Measurements from ENCODE around the gene OSR1. TPM values are rescaled to one million over a fixed set of nuclear protein-coding genes. Genes with fewer than 3 reads are reported as not detected.
A peak's percentile ranks its signal among the peaks of the same experiment; 100 is the strongest.
"Not testable (repeated sequence)": the region's sequence is repeated elsewhere in the genome, so short reads cannot be mapped to it uniquely, and the experiment has no call there.

Gene OSR1
- total RNA-seq: 2.5 TPM in 2 replicates
- polyA plus RNA-seq (2012): 1.7 TPM

DNA sequence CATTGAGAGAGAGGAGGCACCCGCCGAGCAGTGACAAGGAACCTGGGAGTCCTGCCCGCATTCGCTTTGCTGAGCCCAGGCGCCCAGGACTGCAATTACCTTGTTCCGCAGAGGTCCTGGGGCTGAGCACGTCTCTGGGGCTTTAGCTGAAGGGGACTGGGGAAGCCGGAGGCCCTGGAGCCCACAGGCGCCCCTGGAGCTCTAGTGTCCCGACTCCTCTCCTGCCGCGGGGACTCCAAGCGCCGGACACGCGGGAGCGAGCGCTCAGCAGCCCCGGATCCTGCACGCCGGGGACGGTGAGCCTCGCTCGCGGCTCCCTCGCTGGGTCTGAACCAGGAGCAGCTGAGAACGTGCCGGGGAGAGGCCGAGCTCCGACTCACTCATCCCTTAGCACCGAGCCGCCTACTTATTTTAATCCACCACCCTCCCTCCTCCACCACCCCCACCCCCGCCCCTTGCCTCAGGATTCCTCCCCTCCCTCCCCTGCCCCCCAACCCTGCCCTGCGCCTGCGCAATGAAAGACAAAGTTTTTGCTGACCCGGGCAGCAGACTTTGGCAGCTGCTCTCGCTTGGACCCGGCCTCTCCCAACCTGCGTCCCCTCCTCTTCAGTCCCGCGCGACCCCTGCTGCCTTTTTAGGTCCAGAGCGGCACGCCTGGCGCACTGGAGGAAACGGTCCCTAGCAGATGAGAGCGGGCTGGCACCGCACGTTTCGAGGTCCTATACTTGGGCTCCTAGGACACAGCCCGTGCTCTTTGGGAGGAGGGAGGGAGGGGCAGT is at the start of gene OSR1:
Gene OSR1, minus strand, starts transcription at position 382 of the 779 bp plus-strand sequence. CDS start 4,818 bp downstream, outside the sequence.
- DNase-seq (ENCODE audit: low read depth): peak; percentile 89

DNA sequence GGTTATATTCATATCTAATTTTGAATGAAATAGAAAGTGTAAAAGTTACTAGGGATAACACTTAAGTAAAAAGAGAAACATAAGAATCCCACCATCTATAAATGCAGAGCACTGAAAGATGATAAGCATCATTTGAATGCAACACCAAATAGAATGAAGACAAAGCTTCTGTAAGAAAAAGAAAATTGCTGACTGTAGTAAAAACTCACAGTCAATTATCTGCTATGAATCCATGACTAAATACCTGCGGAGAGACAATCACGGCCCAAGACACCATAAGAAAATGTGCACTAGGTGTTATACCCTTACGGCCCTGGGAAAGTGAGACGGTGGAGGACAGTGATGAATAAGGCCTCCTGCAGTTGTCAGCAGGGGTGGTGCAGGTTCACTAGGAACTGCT is 45.4 kb upstream of the OSR1 start:
- DNase-seq (ENCODE audit: low read depth): no peak

- DNase-seq (ENCODE audit: low read depth): no peak
These were observed 33.8 kb upstream of the OSR1 start for GRCh38 chr2:19392191-19392590.

DNA sequence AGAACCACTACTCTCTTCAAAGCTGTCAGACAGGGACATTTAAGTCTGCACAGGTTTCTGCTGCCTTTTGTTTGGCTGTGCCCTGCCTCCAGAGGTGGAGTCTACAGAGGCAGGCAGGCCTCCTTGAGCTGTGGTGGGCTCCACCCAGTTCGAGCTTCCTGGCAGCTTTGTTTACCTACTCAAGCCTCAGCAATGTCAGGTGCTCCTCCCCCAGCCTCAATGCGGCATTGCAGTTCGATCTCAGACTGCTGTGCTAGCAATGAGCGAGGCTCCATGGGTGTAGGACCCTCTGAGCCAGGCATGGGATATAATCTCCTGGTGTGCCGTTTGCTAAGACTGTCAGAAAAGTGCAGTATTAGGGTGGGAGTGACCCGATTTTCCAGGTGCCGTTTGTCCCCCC is 31.0 kb upstream of the OSR1 start:
- not testable (repeated sequence) for DNase-seq (ENCODE audit: low read depth)

GRCh38 chr2:19380532-19380931 is 22.1 kb upstream of the OSR1 start:
- no peak for DNase-seq (ENCODE audit: low read depth)

DNA sequence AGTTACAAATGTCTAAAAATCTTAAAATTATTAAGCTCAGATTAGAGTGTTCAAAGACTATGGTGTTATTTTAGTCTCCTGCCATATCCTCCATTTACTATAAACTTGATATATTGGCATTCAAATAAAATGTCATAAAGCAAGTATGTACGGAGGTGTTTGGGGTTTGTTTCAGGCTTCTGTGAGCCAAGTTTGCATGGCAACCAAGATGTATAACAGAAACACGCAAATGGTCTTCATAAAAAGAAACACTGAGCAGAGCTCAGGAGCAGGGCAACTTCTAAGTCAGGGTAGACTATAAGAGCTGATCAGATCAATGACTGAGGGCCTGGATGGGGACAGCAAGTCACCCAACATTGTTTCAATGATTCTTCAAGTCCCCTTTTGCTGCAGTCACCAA is 20.5 kb upstream of the OSR1 start:
- no peak for DNase-seq (ENCODE audit: low read depth)

DNA sequence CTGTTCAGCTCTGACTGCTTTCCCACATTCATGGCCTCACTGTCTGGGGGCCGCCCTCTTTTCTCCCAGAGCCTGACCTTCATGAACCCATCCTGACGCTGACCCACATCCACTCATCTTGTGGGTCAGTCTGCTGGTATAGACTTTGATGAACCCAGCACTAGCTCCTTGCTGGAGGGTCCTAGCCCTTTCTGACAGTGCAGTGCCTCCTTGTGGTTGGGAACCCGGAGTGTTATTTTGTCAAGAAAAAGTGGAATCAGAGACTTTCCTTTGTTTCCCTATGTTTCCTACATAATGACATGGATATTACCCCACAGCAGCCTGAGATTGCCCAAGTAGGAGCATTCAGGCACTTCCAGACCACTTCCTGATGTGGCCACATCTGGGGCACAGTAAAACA is 19.3 kb upstream of the OSR1 start:
- DNase-seq (ENCODE audit: low read depth): no peak

DNA sequence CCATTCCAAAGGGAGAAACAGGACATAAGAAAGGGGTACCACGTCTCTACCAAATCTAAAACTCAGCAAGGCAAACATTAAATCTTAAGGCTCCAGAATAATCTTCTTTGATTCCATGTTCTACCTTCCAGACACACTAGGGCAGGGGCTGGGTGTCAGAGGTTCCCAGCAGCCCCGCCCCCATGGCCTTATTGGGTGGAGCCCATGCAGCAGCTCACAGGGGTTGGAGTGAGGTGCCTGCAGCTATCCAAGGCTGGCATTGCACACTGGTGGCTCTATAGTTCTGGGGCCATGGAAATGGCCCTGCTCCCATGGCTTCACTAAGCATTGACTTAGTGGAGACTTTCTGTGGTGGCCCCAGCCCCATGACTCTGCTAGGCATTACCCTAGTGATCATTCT is 14.9 kb upstream of the OSR1 start:
- no peak for DNase-seq (ENCODE audit: low read depth)

GRCh38 chr2:19371996-19372582 is 13.7 kb upstream of the OSR1 start:
- DNase-seq (ENCODE audit: low read depth): no peak

DNA sequence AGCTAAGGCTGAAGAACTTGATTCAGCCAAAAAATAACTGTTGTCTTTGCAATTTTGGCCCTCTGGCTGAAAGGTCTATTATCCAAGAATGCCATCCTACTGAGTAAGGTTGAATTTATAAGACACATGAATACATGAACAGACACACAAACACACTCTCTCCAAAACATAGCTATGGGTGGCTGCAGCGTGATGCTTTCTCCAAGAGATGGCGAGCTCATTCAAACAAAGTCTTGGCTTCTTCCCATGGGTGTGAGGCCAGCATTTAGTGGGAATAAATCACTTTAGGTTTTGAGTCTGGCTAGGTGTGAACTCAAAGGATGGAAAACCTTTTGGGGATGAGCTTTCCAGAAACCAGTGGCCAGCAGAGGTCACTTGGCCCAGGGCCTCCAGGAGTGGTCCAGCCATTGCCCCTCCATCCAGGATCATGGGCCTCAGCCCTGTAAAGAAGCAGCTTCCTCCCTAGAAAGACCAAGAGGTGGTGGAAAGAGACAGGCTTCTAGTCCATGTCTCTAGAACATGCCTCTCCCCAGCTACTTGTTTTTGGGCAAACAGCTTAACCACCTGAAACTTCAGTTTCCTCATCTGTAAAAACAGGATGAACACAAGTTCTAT is 11.0 kb upstream of the OSR1 start:
- peak; percentile 65 for DNase-seq (ENCODE audit: low read depth)

GRCh38 chr2:19368760-19369159 is 10.3 kb upstream of the OSR1 start:
- no peak for DNase-seq (ENCODE audit: low read depth)

GRCh38 chr2:19367326-19367725 is 8.9 kb upstream of the OSR1 start:
- peak; percentile 65 for DNase-seq (ENCODE audit: low read depth)

GRCh38 chr2:19365126-19365525 is 6.7 kb upstream of the OSR1 start:
- peak; percentile 33 for DNase-seq (ENCODE audit: low read depth)

DNA sequence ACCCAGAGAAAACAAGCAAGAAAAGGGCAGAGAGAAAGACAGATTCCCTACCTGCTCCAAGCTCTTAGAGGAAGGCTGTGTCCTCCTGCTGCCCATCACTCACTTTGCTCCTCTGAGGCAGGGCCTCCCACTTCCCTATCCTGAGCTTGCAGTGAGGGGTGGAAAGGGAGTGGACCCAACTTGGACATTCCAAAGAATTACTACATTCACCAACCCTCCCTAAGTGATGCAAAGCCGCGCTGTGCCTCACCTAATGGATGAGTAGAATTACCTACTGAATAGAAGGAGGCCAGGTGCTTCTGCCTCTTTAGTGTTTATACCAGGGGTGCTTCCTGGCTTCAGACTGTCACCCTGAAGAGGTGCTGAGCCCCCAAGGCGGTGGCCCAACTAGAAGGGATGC is 5.6 kb upstream of the OSR1 start:
- DNase-seq (ENCODE audit: low read depth): no peak

GRCh38 chr2:19363474-19363778 is 5.0 kb upstream of the OSR1 start:
- DNase-seq (ENCODE audit: low read depth): no peak

DNA sequence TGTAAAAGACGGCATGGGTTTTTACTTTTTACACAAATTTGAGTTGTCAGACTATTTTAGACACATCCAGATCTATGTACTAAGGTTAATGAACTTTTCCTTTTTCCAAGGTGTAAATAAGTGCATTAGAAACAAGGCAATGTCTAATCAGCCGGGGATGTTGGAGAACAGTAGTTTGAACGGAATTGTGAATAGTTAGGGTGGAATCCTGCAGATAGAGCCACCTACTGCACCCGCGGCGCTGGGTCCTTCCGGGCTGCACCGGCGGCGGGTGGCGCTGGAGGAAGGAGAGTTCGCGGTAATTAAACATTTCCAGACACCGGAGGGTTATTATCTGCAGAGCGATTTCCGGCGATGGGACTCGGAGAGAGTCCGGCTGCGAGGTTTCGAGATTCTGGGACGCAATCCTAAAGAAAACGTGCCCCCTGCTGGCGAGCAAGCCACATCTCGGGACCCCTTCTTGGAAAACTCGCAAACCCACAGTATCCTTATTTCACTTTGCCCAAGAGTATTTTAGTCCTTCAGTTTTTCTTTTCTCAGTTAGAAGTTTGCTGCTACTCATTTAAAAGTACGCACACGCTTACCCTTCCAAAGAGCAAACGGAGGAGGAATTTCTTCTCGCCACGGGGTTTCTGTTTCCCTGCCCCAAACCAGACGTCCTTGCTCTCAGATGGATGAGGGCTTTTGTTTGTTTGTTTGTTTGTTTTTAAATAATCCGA is 4.5 kb upstream of the OSR1 start:
- DNase-seq (ENCODE audit: low read depth): peak; percentile 92

DNA sequence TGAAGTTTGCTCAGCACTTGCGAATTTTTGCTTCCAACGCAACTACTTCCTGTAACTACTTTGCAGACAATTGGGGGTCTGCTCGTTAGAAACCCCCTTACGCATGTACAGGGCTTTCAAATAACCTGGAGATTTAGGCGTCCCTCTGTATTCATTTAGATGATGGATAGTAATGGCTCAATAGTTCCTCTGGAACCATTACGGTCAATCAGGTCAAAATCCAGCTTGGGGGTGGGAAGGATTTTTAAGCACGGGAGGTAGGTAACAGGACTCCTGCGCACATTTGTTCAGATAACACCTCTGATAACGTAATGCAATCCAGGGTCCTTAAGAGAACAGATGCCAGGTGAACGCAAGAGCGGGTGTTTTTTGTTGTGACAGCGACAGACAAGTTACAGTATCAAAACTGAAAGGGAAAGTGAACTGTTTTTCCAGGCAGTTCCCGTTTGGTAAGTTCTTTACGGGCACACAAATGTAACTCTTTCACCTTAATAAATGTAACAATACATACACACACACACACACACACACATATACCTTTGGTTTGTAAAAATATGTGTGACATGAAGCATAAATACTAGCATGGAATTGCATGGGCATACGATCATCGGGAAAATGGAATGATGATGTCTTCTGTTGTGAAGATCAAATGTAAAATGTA is 3.8 kb upstream of the OSR1 start:
- peak; percentile 41 for DNase-seq (ENCODE audit: low read depth)

GRCh38 chr2:19361325-19361990 is 3.0 kb upstream of the OSR1 start:
- DNase-seq (ENCODE audit: low read depth): peak; percentile 13

DNA sequence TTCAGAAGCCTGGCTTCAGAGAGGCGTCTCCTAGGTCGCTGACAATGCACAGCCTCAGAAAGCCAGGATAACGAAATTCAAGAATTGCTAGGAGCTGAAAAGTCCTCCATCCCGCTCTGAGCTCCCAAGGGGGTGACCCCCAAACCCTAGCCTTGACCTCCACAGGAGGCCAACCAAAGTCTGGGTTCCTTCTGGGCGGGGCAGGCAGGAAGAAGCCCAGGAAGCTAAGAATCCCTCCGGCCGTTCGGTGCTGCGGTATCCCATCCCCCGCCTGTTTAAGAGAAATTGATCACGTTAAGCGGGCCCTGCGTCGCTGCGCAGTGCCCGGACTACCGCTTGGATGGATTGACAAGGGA is 2.5 kb upstream of the OSR1 start:
- no peak for DNase-seq (ENCODE audit: low read depth)

DNA sequence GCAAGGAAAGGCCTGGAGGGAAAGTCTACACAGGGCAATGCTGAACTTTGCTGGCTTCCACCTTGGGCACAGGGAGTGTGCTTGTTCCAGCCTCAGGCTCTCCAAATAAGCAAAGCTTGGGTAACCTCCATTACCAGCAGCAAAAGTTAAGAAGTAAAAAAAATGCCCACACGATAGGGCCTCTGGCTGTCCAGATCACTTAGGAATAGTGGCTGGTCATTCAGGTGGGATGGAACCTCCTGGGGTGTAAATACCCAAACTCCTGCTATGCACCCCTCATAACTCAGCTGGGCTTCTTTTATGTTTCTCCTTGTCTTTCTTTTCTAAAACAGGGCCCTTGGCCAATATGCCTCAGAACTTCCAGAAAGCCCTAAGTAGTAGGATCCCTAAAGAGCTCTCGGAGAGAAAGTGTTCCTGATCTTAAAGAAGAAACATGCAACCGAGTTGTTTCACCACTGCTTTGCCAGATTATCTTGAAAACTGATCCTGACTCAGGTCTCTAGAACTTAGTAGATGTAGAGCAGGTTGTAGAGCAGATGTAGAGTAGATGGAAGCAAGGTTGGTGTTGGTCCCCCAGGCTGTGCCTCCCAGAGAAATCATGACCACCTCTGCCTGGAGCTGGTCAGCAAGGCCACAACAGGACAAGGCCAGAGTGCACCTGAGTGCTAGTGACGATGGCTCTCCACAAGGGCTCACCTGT is 2.0 kb upstream of the OSR1 start:
- no peak for DNase-seq (ENCODE audit: low read depth)
